Keratinocyte (primary cell): ENCODE data around the gene TMEM59L.

Experiments used
- EZH2 ChIP-seq: IDR thresholded peaks from one replicate; pipeline ENCODE4 v1.6.1; 2012; ENCODE audit warnings: inconsistent platforms, mild to moderate bottlenecking, low read length, moderate library complexity
- TF ChIP-seq, protein P1 (sequence below), 3 experiments: IDR thresholded peaks in 1 of 3; conservative IDR thresholded peaks in 1 of 3; optimal IDR thresholded peaks in 1 of 3; 2 replicates in 2 of 3; 3 replicates in 1 of 3; pipeline versions ENCODE3 to v1.5.1; 2011; ENCODE audit warnings: low read length in 3 of 3, mild to moderate bottlenecking in 3 of 3, moderate library complexity in 2 of 3, control low read depth in 1 of 3, inconsistent platforms in 1 of 3; ENCODE audit not compliant: insufficient read depth in 2 of 3; ENCODE audit errors: extremely low read depth in 1 of 3

DNA sequence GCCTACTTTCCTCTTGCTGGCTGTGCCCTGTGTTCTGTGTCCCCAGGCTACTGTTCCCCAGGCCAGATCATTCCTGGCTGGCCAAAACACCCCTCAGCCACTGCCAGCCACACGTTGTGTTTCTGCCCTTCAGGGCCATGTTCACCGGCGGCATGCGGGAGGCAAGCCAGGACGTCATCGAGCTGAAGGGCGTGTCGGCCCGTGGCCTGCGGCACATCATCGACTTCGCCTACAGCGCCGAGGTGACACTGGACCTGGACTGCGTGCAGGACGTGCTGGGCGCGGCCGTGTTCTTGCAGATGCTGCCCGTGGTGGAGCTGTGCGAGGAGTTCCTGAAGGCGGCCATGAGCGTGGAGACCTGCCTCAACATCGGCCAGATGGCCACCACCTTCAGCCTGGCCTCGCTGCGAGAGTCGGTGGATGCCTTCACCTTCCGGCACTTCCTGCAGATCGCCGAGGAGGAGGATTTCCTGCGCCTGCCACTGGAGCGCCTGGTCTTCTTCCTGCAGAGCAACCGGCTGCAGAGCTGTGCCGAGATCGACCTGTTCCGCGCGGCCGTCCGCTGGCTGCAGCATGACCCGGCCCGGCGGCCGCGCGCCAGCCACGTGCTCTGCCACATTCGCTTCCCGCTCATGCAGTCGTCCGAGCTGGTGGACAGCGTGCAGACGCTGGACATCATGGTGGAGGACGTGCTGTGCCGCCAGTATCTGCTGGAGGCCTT, 55.0 kb downstream of the TMEM59L start:
- TF ChIP-seq, protein P1, sequence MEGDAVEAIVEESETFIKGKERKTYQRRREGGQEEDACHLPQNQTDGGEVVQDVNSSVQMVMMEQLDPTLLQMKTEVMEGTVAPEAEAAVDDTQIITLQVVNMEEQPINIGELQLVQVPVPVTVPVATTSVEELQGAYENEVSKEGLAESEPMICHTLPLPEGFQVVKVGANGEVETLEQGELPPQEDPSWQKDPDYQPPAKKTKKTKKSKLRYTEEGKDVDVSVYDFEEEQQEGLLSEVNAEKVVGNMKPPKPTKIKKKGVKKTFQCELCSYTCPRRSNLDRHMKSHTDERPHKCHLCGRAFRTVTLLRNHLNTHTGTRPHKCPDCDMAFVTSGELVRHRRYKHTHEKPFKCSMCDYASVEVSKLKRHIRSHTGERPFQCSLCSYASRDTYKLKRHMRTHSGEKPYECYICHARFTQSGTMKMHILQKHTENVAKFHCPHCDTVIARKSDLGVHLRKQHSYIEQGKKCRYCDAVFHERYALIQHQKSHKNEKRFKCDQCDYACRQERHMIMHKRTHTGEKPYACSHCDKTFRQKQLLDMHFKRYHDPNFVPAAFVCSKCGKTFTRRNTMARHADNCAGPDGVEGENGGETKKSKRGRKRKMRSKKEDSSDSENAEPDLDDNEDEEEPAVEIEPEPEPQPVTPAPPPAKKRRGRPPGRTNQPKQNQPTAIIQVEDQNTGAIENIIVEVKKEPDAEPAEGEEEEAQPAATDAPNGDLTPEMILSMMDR (optimal IDR thresholded peaks at IDR 0.05 in 1 of 3, IDR thresholded peaks at IDR 0.05 in 1 of 3, conservative IDR thresholded peaks at IDR 0.05 in 1 of 3; ENCODE audit: extremely low read depth in 1 of 3, insufficient read depth in 2 of 3, low read length in 3 of 3) = no peak
- no peak for TF ChIP-seq EZH2
